GM23338 (cell line): ENCODE results near the gene MAPK11. TPM values are rescaled to one million over a fixed set of nuclear protein-coding genes. Genes with fewer than 3 reads are reported as not detected.

Experiments
- ATAC-seq: fragments of 200-7000 bp; cut with Tn5 transposase; 3 replicates; pipeline ENCODE4 v1.9.1; 2020
- DNase-seq: peaks from one replicate; pipeline ENCODE4 v3.0.0-alpha.2; 2015; ENCODE audit warnings: low spot score
- H2AFZ ChIP-seq: fragments of 200-600 bp; sonication (generic); 2 replicates; pipeline ENCODE4 v1.8.0; 2016; ENCODE audit warnings: antibody characterized with exemption, mild to moderate bottlenecking, moderate library complexity
- H3F3A ChIP-seq: fragments of 200-600 bp; sonication (generic); replicated peaks from 2 replicates; pipeline ENCODE4 v1.8.0; 2017; ENCODE audit warnings: antibody characterized with exemption, mixed run types, low read depth
- H3K27ac ChIP-seq: fragments of 200-600 bp; sonication (generic); 2 replicates; pipeline ENCODE4 v1.6.1; 2016; ENCODE audit warnings: low read depth
- H3K27me3 ChIP-seq: fragments of 200-600 bp; sonication (generic); 2 replicates; pipeline ENCODE4 v1.8.0; 2016; ENCODE audit warnings: mild to moderate bottlenecking, mixed run types, moderate library complexity; ENCODE audit not compliant: insufficient read depth
- H3K36me3 ChIP-seq: fragments of 200-600 bp; sonication (generic); 2 replicates; pipeline ENCODE4 v1.8.0; 2016; ENCODE audit warnings: mild to moderate bottlenecking; ENCODE audit not compliant: insufficient read depth
- H3K4me1 ChIP-seq: fragments of 200-600 bp; sonication (generic); 2 replicates; pipeline ENCODE4 v1.8.0; 2016; ENCODE audit warnings: mild to moderate bottlenecking, moderate library complexity; ENCODE audit not compliant: insufficient read depth
- H3K4me2 ChIP-seq: fragments of 200-600 bp; sonication (generic); 2 replicates; pipeline ENCODE4 v1.7.1; 2017; ENCODE audit warnings: mixed run types
- H3K4me3 ChIP-seq: fragments of 200-600 bp; sonication (generic); 2 replicates; pipeline ENCODE4 v1.6.1; 2016; ENCODE audit warnings: mixed run types
- H3K79me2 ChIP-seq: fragments of 200-600 bp; sonication (generic); replicated peaks from 2 replicates; pipeline ENCODE4 v1.8.0; 2017; ENCODE audit warnings: mild to moderate bottlenecking; ENCODE audit not compliant: insufficient read depth
- H3K9me2 ChIP-seq: fragments of 200-600 bp; sonication (generic); 2 replicates; pipeline ENCODE4 v1.8.0; 2017; ENCODE audit not compliant: insufficient read depth
- H4K20me1 ChIP-seq: fragments of 200-600 bp; sonication (generic); replicated peaks from 2 replicates; pipeline ENCODE4 v1.8.0; 2017; ENCODE audit warnings: mild to moderate bottlenecking; ENCODE audit not compliant: insufficient read depth
- H3K27ac Mint-ChIP-seq: 2 replicates; pipeline ENCODE4 v1.8.0; 2020; ENCODE audit warnings: inconsistent platforms, mild to moderate bottlenecking, moderate library complexity, mixed read lengths
- H3K27me3 Mint-ChIP-seq: 3 replicates; pipeline ENCODE4 v1.8.0; 2022; ENCODE audit warnings: low read depth, mild to moderate bottlenecking, moderate library complexity, mixed read lengths, inconsistent platforms; ENCODE audit not compliant: insufficient read depth, poor library complexity
- H3K36me3 Mint-ChIP-seq: 3 replicates; pipeline ENCODE4 v1.8.0; 2021; ENCODE audit warnings: low read depth, mild to moderate bottlenecking, inconsistent platforms, moderate library complexity, mixed read lengths
- H3K4me1 Mint-ChIP-seq: 3 replicates; pipeline ENCODE4 v1.8.0; 2020; ENCODE audit warnings: mild to moderate bottlenecking, inconsistent platforms, mixed read lengths
- H3K4me3 Mint-ChIP-seq: 3 replicates; pipeline ENCODE4 v1.8.0; 2021; ENCODE audit warnings: moderate library complexity, mild to moderate bottlenecking, inconsistent platforms, mixed read lengths
- H3K9me3 Mint-ChIP-seq: 3 replicates; pipeline ENCODE4 v1.8.0; 2020; ENCODE audit warnings: moderate library complexity, mild to moderate bottlenecking, inconsistent platforms, mixed read lengths
- CTCF ChIP-seq, 2 experiments: fragments of 200-600 bp in 1 of 2; sonication (generic) in 1 of 2; conservative IDR thresholded peaks; 2 replicates each; pipeline versions ENCODE4 v1.5.1 to v1.6.1; 2016 to 2017; ENCODE audit warnings: antibody characterized with exemption in 2 of 2, low read depth in 2 of 2, mild to moderate bottlenecking in 2 of 2, moderate library complexity in 1 of 2
- ETS1 ChIP-seq: IDR thresholded peaks from 2 replicates; pipeline ENCODE4 v1.6.1; 2016; ENCODE audit warnings: antibody characterized with exemption
- EZH2 ChIP-seq: fragments of 200-600 bp; sonication (generic); IDR thresholded peaks from one replicate; pipeline ENCODE4 v1.8.0; 2017; ENCODE audit warnings: antibody characterized with exemption, mild to moderate bottlenecking, low read depth; ENCODE audit not compliant: unreplicated experiment
- REST ChIP-seq: IDR thresholded peaks from one replicate; pipeline ENCODE4 v1.6.1; 2018; ENCODE audit warnings: antibody characterized with exemption; ENCODE audit not compliant: unreplicated experiment
- polyA plus RNA-seq: library from polyadenylated mRNA; unstranded; fragments of >200 nt; fragmentation: Nextera tagmentation; extraction: Ambion mirVana; gene quantifications from 2 replicates; pipeline ENCODE4 v1.2.1, GENCODE V29; 2016
- total RNA-seq: library from RNA; depleted of rRNA; stranded (reverse); fragments of >200 nt; shearing (Covaris generic); gene quantifications from 2 replicates; pipeline ENCODE4 v1.2.3, GENCODE V29; 2014

Gene MAPK11
- total and polyA plus RNA-seq, 2 experiments from 2014 or later: 0.34 to 1.9 TPM

DNA sequence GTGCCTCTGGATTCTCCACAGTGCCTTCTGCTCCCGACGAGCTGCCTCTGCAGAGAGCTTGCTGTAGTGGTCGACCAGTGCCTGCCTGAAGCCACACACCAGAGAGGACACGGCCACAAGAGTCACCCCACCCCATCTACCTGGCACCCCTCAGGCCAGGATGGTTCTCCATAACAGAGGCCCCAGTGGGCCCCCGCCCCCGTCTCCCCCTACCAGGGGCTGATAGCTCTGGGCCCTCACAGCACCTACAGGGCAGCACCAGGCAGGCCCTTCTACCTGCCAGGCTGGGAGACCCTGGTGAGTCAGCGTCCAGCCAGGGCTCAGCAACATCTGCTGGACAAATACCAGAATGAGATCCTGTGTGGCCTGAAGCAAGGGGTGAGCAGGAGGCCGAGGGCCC, 47.7 kb downstream of the MAPK11 start (continued):
- TF ChIP-seq REST: no peak
- no peak for TF ChIP-seq ETS1
- no peak for TF ChIP-seq CTCF (conservative IDR thresholded peaks at IDR 0.05; ENCODE audit: low read depth in 2 of 2)

DNA sequence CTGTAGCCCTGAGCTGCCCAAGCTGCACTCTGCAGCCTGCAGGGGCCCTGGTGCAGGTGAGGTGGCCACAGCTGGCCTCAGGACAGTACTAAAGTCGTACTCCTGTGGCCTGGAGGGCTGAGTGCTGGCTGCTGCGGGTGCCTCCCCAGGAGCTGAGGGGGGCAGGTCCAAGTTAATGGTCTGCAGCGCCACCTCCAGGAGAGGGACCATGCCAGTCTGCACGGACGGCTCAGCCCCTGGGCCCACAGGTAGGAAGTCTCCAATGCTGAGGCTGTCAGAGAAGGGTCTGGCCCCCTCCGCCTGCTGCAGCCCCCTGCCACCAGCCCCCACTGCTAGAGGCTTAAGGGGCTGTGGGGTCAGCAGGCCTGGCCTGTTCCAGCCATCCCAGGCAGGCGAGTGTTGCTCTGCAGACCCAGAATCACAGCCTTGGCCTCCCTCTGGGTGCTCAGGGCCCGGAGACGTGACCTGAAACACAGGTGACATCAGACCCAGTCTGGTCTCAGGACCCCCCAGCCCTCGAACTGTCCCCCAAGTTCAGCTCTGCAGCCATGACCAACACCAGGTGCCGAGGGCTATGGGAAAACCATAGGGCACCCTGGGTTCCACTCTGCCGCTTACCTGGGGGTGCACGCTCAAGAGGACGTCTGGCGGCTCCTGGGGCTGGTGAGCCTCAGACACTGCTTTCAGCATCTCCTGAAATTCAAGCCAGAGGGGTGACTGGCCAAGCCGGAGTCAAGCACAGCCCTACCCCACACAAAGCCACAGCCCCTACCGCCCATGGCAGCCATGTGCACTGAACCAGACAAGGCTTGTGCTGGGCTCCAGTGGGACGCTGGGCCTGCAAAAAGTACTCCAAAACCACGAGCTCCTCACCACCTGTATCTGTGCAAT, 48.5 kb downstream of the MAPK11 start:
- peak in 1 of 2 experiments; percentile 54; a peak in 2 of 4 replicates for TF ChIP-seq CTCF (conservative IDR thresholded peaks at IDR 0.05; ENCODE audit: low read depth in 2 of 2)
- no peak for TF ChIP-seq EZH2
- peaks cover 5% of the 10 kb centered on the region; the same call in 1 of the 2 replicates for H4K20me1 ChIP-seq
- Mint-ChIP-seq H3K27ac (no peak overlapping the region), H3K9me3 (no peaks in the 10 kb centered on the region), H3K27me3 (peaks cover 7% of the 10 kb centered on the region), H3K36me3 (peaks cover 53% of the 10 kb centered on the region), H3K4me3 (no peak overlapping the region), H3K4me1 (peaks cover 2% of the 10 kb centered on the region; the same call in 1 of the 3 replicates)
- no peak overlapping the region for H3K4me3 ChIP-seq
- H3K27me3 ChIP-seq: no peaks in the 10 kb centered on the region
- no peaks in the 10 kb centered on the region for H3K36me3 ChIP-seq
- peak; percentile 13 for ATAC-seq
- H3K79me2 ChIP-seq: no peaks in the 10 kb centered on the region
- H3K4me1 ChIP-seq: no peaks in the 10 kb centered on the region; the same call in 1 of the 2 replicates
- no peak overlapping the region for H3K4me2 ChIP-seq
- H3F3A ChIP-seq: no peaks in the 10 kb centered on the region
- H3K27ac ChIP-seq: no peak overlapping the region
- H3K9me2 ChIP-seq: no peaks in the 10 kb centered on the region
- no peak overlapping the region for H2AFZ ChIP-seq
- no peak for DNase-seq
